GM10266 (cell line): ENCODE measurements around the gene NAALADL2.

Source experiments
- DNase-seq: peaks from one replicate; pipeline ENCODE4 v3.0.0; 2012; ENCODE audit errors: extremely low spot score
- CTCF ChIP-seq: IDR thresholded peaks from 2 replicates; pipeline ENCODE4 v1.5.1; 2012; ENCODE audit warnings: mild to moderate bottlenecking, low read depth; ENCODE audit not compliant: control insufficient read depth, insufficient read depth; ENCODE audit errors: missing control alignments

Gene NAALADL2

GRCh38 chr3:175020101-175020500 lies 161.0 kb downstream of the NAALADL2 start:
- no peak for TF ChIP-seq CTCF
- no peak for DNase-seq

GRCh38 chr3:175029828-175030227 lies 170.7 kb downstream of the NAALADL2 start:
- DNase-seq, result no peak
- TF ChIP-seq CTCF, result no peak

GRCh38 chr3:175039875-175040274 lies 180.7 kb downstream of the NAALADL2 start:
- no peak for TF ChIP-seq CTCF
- DNase-seq, result no peak

GRCh38 chr3:175041369-175041768 lies 182.2 kb downstream of the NAALADL2 start:
- TF ChIP-seq CTCF, result no peak

GRCh38 chr3:175046601-175047000 lies 187.5 kb downstream of the NAALADL2 start:
- TF ChIP-seq CTCF, result no peak
- DNase-seq, result no peak

More at GRCh38 chr3:175041369-175041768, 182.2 kb downstream of the NAALADL2 start:
- DNase-seq, result no peak

- TF ChIP-seq CTCF, result no peak
- DNase-seq, result no peak
Observed at GRCh38 chr3:175047786-175048185, 188.7 kb downstream of the NAALADL2 start.

GRCh38 chr3:175057401-175057800 lies 198.3 kb downstream of the NAALADL2 start:
- DNase-seq, result no peak
- TF ChIP-seq CTCF, result no peak
